Measurements from ENCODE around the gene HSFX2. TPM values are rescaled to one million over a fixed set of nuclear protein-coding genes. Genes with fewer than 3 reads are reported as not detected.
"Not testable (repeated sequence)": the region's sequence is repeated elsewhere in the genome, so short reads cannot be mapped to it uniquely, and the experiment has no call there.

The HSFX2 gene
- total RNA-seq, 1 donor from 2014 or later = 0.77 TPM

- no peak overlapping the region for H3K9ac ChIP-seq
- H2AFZ ChIP-seq (replicated peaks) = no peak overlapping the region
- no peak overlapping the region for H3K4me2 ChIP-seq
- no peak for DNase-seq (ENCODE audit: low spot score)
- H3K27ac ChIP-seq = no peak overlapping the region
- H3K36me3 Mint-ChIP-seq = peaks cover 3% of the 10 kb centered on the region
- H3K27ac Mint-ChIP-seq = no peak overlapping the region
- H3K27me3 Mint-ChIP-seq (ENCODE audit: insufficient read depth, low read depth) = peaks cover 2% of the 10 kb centered on the region
- no peak overlapping the region for H3K4me3 ChIP-seq
- H3K9me3 Mint-ChIP-seq = peaks cover 5% of the 10 kb centered on the region
- no peaks in the 10 kb centered on the region for H3K9me3 ChIP-seq (ENCODE audit: low read depth)
- TF ChIP-seq EZH2phosphoT487 (IDR thresholded peaks at IDR 0.05) (no peak), CTCF (IDR thresholded peaks at IDR 0.05) (no peak), EZH2 (IDR thresholded peaks at IDR 0.05) (no peak)
- H3K27me3 ChIP-seq = no peaks in the 10 kb centered on the region
- no peaks in the 10 kb centered on the region for H3K4me1 Mint-ChIP-seq
- no peaks in the 10 kb centered on the region for H4K20me1 ChIP-seq (ENCODE audit: low read depth)
- no peaks in the 10 kb centered on the region for H3K79me2 ChIP-seq (ENCODE audit: low read depth)
- H3K4me3 Mint-ChIP-seq = no peak overlapping the region
- H3F3A ChIP-seq (ENCODE audit: low read depth) = no peaks in the 10 kb centered on the region
- H3K36me3 ChIP-seq = no peaks in the 10 kb centered on the region
- H3K4me1 ChIP-seq = no peaks in the 10 kb centered on the region
Measured at GRCh38 chrX:149607699-149608098, 12.6 kb upstream of the HSFX2 start.

- H3K36me3 ChIP-seq, H3K27ac ChIP-seq: not testable (repeated sequence)
Measured at GRCh38 chrX:149605248-149605885, 10.3 kb upstream of the HSFX2 start.

GRCh38 chrX:149598603-149599002, 3.5 kb upstream of the HSFX2 start:
- DNase-seq (ENCODE audit: low spot score); H3K27ac Mint-ChIP-seq; H3K79me2 ChIP-seq (ENCODE audit: low read depth): not testable (repeated sequence)

More at GRCh38 chrX:149605248-149605885, 10.3 kb upstream of the HSFX2 start:
- H3K27ac Mint-ChIP-seq; H3K4me1 Mint-ChIP-seq; H3K36me3 Mint-ChIP-seq; H3F3A ChIP-seq (ENCODE audit: low read depth); H3K9me3 Mint-ChIP-seq; H3K4me2 ChIP-seq; H2AFZ ChIP-seq (replicated peaks); DNase-seq (ENCODE audit: low spot score); H4K20me1 ChIP-seq (ENCODE audit: low read depth); H3K4me3 Mint-ChIP-seq; H3K4me3 ChIP-seq; H3K9me3 ChIP-seq (ENCODE audit: low read depth); H3K27me3 ChIP-seq; H3K9ac ChIP-seq; H3K79me2 ChIP-seq (ENCODE audit: low read depth); H3K4me1 ChIP-seq; H3K27me3 Mint-ChIP-seq (ENCODE audit: insufficient read depth, low read depth): not testable (repeated sequence)

GRCh38 chrX:149595943-149596342, 829 bp upstream of the HSFX2 start:
- H3K27me3 Mint-ChIP-seq (ENCODE audit: insufficient read depth, low read depth); H3K36me3 Mint-ChIP-seq; H3K4me3 Mint-ChIP-seq; H3K9me3 Mint-ChIP-seq; H3K4me3 ChIP-seq; H3K4me1 Mint-ChIP-seq; H4K20me1 ChIP-seq (ENCODE audit: low read depth); H3K9me3 ChIP-seq (ENCODE audit: low read depth); H3K27ac ChIP-seq; H2AFZ ChIP-seq (replicated peaks); H3K4me1 ChIP-seq; H3K27me3 ChIP-seq; H3K36me3 ChIP-seq; H3K9ac ChIP-seq; H3K27ac Mint-ChIP-seq; H3K79me2 ChIP-seq (ENCODE audit: low read depth); H3K4me2 ChIP-seq; DNase-seq (ENCODE audit: low spot score); H3F3A ChIP-seq (ENCODE audit: low read depth): not testable (repeated sequence)

More at GRCh38 chrX:149598603-149599002, 3.5 kb upstream of the HSFX2 start:
- H3K27me3 Mint-ChIP-seq (ENCODE audit: insufficient read depth, low read depth); H3K4me1 ChIP-seq; H3K9ac ChIP-seq; H4K20me1 ChIP-seq (ENCODE audit: low read depth); H3K4me3 ChIP-seq; H3K9me3 ChIP-seq (ENCODE audit: low read depth); H3F3A ChIP-seq (ENCODE audit: low read depth); H3K4me2 ChIP-seq; H3K9me3 Mint-ChIP-seq; H2AFZ ChIP-seq (replicated peaks); H3K36me3 Mint-ChIP-seq; H3K4me1 Mint-ChIP-seq; H3K4me3 Mint-ChIP-seq; H3K27ac ChIP-seq; H3K27me3 ChIP-seq; H3K36me3 ChIP-seq: not testable (repeated sequence)
- peak; percentile 10 for TF ChIP-seq CTCF (IDR thresholded peaks at IDR 0.05)

GRCh38 chrX:149590993-149591392, 4.1 kb downstream of the HSFX2 start:
- not testable (repeated sequence) for H3K4me3 ChIP-seq; H3K27ac Mint-ChIP-seq; H3K4me2 ChIP-seq; H3K36me3 Mint-ChIP-seq; H3K4me1 Mint-ChIP-seq; H3K36me3 ChIP-seq; H3K9ac ChIP-seq; H3K79me2 ChIP-seq (ENCODE audit: low read depth); H3K27ac ChIP-seq; H3F3A ChIP-seq (ENCODE audit: low read depth); H3K27me3 ChIP-seq; H2AFZ ChIP-seq (replicated peaks); H3K9me3 ChIP-seq (ENCODE audit: low read depth); H4K20me1 ChIP-seq (ENCODE audit: low read depth); H3K9me3 Mint-ChIP-seq; H3K4me1 ChIP-seq; H3K27me3 Mint-ChIP-seq (ENCODE audit: insufficient read depth, low read depth); DNase-seq (ENCODE audit: low spot score); H3K4me3 Mint-ChIP-seq

GRCh38 chrX:149587359-149587758, 7.8 kb downstream of the HSFX2 start, which contains the start of gene MAGEA9B:
Gene MAGEA9B, minus strand, starts transcription at chrX:149587459. Its CDS starts 4,280 bp downstream, at chrX:149583179.
- H3K79me2 ChIP-seq (ENCODE audit: low read depth); H3K36me3 Mint-ChIP-seq; H3K4me2 ChIP-seq; H3F3A ChIP-seq (ENCODE audit: low read depth); H3K4me1 ChIP-seq; H2AFZ ChIP-seq (replicated peaks); H3K9me3 Mint-ChIP-seq; H3K27ac ChIP-seq; H3K36me3 ChIP-seq; H3K4me1 Mint-ChIP-seq; H4K20me1 ChIP-seq (ENCODE audit: low read depth); H3K4me3 Mint-ChIP-seq; H3K4me3 ChIP-seq; H3K27ac Mint-ChIP-seq; H3K27me3 ChIP-seq; DNase-seq (ENCODE audit: low spot score); H3K9me3 ChIP-seq (ENCODE audit: low read depth); H3K27me3 Mint-ChIP-seq (ENCODE audit: insufficient read depth, low read depth); H3K9ac ChIP-seq: not testable (repeated sequence)

GRCh38 chrX:149585631-149586030, 9.5 kb downstream of the HSFX2 start:
- not testable (repeated sequence) for DNase-seq (ENCODE audit: low spot score); H3K27me3 Mint-ChIP-seq (ENCODE audit: insufficient read depth, low read depth); H3K4me1 Mint-ChIP-seq; H3K36me3 Mint-ChIP-seq; H3K36me3 ChIP-seq; H2AFZ ChIP-seq (replicated peaks); H3K27me3 ChIP-seq; H3K9me3 Mint-ChIP-seq; H3K4me3 Mint-ChIP-seq; H4K20me1 ChIP-seq (ENCODE audit: low read depth); H3K4me2 ChIP-seq; H3K4me1 ChIP-seq; H3K4me3 ChIP-seq; H3K9ac ChIP-seq; H3K27ac Mint-ChIP-seq; H3K79me2 ChIP-seq (ENCODE audit: low read depth); H3K9me3 ChIP-seq (ENCODE audit: low read depth); H3F3A ChIP-seq (ENCODE audit: low read depth); H3K27ac ChIP-seq

Measured in neural progenitor cell (in vitro differentiated cells).